ENCODE data around the gene GPNMB. TPM values are rescaled to one million over a fixed set of nuclear protein-coding genes. Genes with fewer than 3 reads are reported as not detected.

The GPNMB gene
- total RNA-seq, 4 donors from 2014 or later: 46.1 to 94.9 (median 60.7) TPM

- Histone ChIP-seq H3K36me3 (no peaks in the 10 kb centered on the region), H3K27me3 (no peaks in the 10 kb centered on the region), H3K9me3 (no peaks in the 10 kb centered on the region), H3K27ac (replicated peaks in 1 of 4) (no peak overlapping the region), H3K4me1 (no peaks in the 10 kb centered on the region), H3K4me3 (no peak overlapping the region)
- no peak for DNase-seq (ENCODE audit: extremely low spot score)
- intact Hi-C loops (cut with DNase I): no loop called here
- TF ChIP-seq POLR2AphosphoS5 (IDR thresholded peaks at IDR 0.05) (no peak), CTCF (IDR thresholded peaks at IDR 0.05) (no peak), POLR2A (IDR thresholded peaks at IDR 0.05; ENCODE audit: low read depth) (no peak), EP300 (IDR thresholded peaks at IDR 0.05) (no peak)
- WGBS: 80% methylated on average over 18 of the region's 18 CpGs
Observed at GRCh38 chr7:23285657-23286646, 39.4 kb downstream of the GPNMB start.

DNA sequence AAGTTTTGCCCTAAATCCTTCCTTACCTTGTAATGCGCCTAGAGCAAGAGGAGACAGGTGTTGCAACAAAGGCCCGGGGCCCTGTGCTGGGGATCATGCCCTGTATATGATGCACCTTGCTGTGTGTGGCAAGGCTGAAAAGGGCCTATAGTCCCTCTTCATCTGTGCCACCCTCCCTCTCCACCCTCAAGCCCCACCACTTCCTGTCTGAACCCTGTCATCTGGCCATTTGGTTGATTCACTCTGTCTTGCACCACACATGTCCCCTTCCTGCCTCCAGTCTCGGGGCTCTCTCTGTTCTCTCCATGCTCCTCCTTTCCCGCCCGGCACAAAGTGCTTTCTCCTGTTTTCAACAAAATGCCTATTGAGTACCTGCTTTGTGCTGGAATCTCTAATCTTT, 41.0 kb downstream of the GPNMB start:
- no peaks in the 10 kb centered on the region for H3K36me3 ChIP-seq
- H3K4me1 ChIP-seq: no peaks in the 10 kb centered on the region
- intact Hi-C loops (cut with DNase I): no loop called here
- WGBS: 86% methylated on average over 5 of the region's 5 CpGs
- H3K4me3 ChIP-seq: no peak overlapping the region
- TF ChIP-seq POLR2AphosphoS5 (IDR thresholded peaks at IDR 0.05) (no peak), EP300 (IDR thresholded peaks at IDR 0.05) (no peak), CTCF (IDR thresholded peaks at IDR 0.05) (no peak), POLR2A (IDR thresholded peaks at IDR 0.05; ENCODE audit: low read depth) (no peak)
- H3K27me3 ChIP-seq: peaks cover 0 to 5% (median 0%) of the 10 kb centered on the region in 4 donors
- no peak overlapping the region for H3K27ac ChIP-seq (replicated peaks in 1 of 4)
- no peaks in the 10 kb centered on the region for H3K9me3 ChIP-seq
- no peak for DNase-seq (ENCODE audit: extremely low spot score)

- no peak overlapping the region for H3K27ac ChIP-seq (replicated peaks in 1 of 4)
- no peak for DNase-seq (ENCODE audit: extremely low spot score)
- no peaks in the 10 kb centered on the region for H3K4me1 ChIP-seq
- intact Hi-C loops (cut with DNase I): loop anchor here (10.0 kb wide), 1 partner anchor 106 kb away; the partner anchor contains the start of gene NUP42
- TF ChIP-seq CTCF (IDR thresholded peaks at IDR 0.05): no peak
- TF ChIP-seq POLR2A (IDR thresholded peaks at IDR 0.05; ENCODE audit: low read depth): no peak
- TF ChIP-seq EP300 (IDR thresholded peaks at IDR 0.05): no peak
- TF ChIP-seq POLR2AphosphoS5 (IDR thresholded peaks at IDR 0.05): no peak
- peaks cover 0 to 16% (median 0%) of the 10 kb centered on the region in 4 donors for H3K27me3 ChIP-seq
- H3K4me3 ChIP-seq: no peak overlapping the region
- H3K36me3 ChIP-seq: no peaks in the 10 kb centered on the region
- no peaks in the 10 kb centered on the region for H3K9me3 ChIP-seq
- 93% methylated on average over 9 of the region's 9 CpGs for WGBS
Observed at GRCh38 chr7:23290993-23291392, 44.4 kb downstream of the GPNMB start.

DNA sequence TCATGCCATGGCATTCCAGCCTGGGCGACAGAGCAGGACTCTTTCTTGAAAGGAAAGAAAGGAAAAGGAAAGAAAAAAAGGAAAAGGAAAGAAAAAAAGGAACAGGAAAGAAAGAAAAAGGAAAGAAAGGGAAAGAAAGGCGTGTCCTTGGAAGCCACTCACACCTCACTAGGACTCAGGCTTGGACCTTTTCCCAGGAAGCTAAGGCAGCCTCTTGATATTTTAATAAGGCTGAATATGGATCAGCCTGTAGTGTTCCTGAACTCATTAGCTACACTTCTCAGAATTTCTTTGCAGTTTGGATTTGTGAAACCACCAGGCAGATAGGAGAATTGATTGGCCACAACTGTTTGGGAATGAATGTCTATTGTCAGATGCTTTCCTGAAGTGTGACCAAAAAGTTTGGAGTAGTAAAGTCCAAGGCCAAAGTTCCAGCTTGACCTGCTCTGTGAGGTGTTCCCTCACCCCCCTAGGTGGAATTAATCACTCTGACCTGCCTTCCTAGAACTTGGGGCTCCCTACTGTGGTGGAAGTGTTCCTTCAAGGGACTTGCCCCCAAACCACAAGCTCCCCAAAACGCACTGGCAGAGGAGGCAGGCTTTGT, 45.5 kb downstream of the GPNMB start:
- WGBS: 80% methylated on average over 3 of the region's 3 CpGs
- Histone ChIP-seq H3K27me3 (peaks cover 0 to 21% (median 0%) of the 10 kb centered on the region in 4 donors), H3K4me3 (no peak overlapping the region), H3K27ac (replicated peaks in 1 of 4) (no peak overlapping the region), H3K4me1 (no peaks in the 10 kb centered on the region), H3K36me3 (no peaks in the 10 kb centered on the region), H3K9me3 (no peaks in the 10 kb centered on the region)
- intact Hi-C loops (cut with DNase I): loop anchor here (10.0 kb wide), 1 partner anchor 107 kb away; the partner anchor contains the start of gene NUP42
- TF ChIP-seq CTCF (IDR thresholded peaks at IDR 0.05) (no peak), POLR2A (IDR thresholded peaks at IDR 0.05; ENCODE audit: low read depth) (no peak), EP300 (IDR thresholded peaks at IDR 0.05) (no peak), POLR2AphosphoS5 (IDR thresholded peaks at IDR 0.05) (no peak)
- no peak for DNase-seq (ENCODE audit: extremely low spot score)

Measured in esophagus muscularis mucosa (tissue), 4 donors.